H9 (cell line): ENCODE measurements around the gene DAPP1. TPM values are rescaled to one million over a fixed set of nuclear protein-coding genes. Genes with fewer than 3 reads are reported as not detected.

Source experiments
- DNase-seq: peaks from one replicate; pipeline ENCODE4 v3.0.0-alpha.2; 2017
- H2AFZ ChIP-seq: one replicate; pipeline ENCODE4 v1.6.1; 2013; ENCODE audit warnings: mild to moderate bottlenecking, low read length, control low read depth, moderate library complexity
- H2AK5ac ChIP-seq: 2 replicates; pipeline ENCODE4 v1.6.1; 2013; ENCODE audit warnings: low read length, control low read depth, mixed read lengths; ENCODE audit not compliant: insufficient read length
- H2BK120ac ChIP-seq: one replicate; pipeline ENCODE4 v1.6.1; 2013; ENCODE audit warnings: low read depth, mild to moderate bottlenecking, low read length, control low read depth, inconsistent platforms; ENCODE audit not compliant: poor library complexity, severe bottlenecking
- H2BK12ac ChIP-seq: 2 replicates; pipeline ENCODE4 v1.6.1; 2013; ENCODE audit warnings: low read length, control low read depth, mixed read lengths, low read depth; ENCODE audit not compliant: insufficient read length
- H2BK15ac ChIP-seq: 2 replicates; pipeline ENCODE4 v1.6.1; 2013; ENCODE audit warnings: low read depth, low read length, control low read depth
- H2BK20ac ChIP-seq: one replicate; pipeline ENCODE4 v1.6.1; 2013; ENCODE audit warnings: low read depth, mild to moderate bottlenecking, low read length, control low read depth, inconsistent platforms; ENCODE audit not compliant: poor library complexity, severe bottlenecking
- H2BK5ac ChIP-seq: 2 replicates; pipeline ENCODE4 v1.6.1; 2013; ENCODE audit warnings: low read length, control low read depth, mixed read lengths; ENCODE audit not compliant: insufficient read length
- H3K14ac ChIP-seq: 2 replicates; pipeline ENCODE4 v1.6.1; 2013; ENCODE audit warnings: low read length, control low read depth; ENCODE audit not compliant: insufficient read depth
- H3K18ac ChIP-seq: 2 replicates; pipeline ENCODE4 v1.6.1; 2013; ENCODE audit warnings: low read depth, mild to moderate bottlenecking, mixed read lengths, low read length, control low read depth; ENCODE audit not compliant: insufficient read length
- H3K23ac ChIP-seq: 2 replicates; pipeline ENCODE4 v1.6.1; 2013; ENCODE audit warnings: low read length, control low read depth, mixed read lengths, low read depth; ENCODE audit not compliant: insufficient read length
- H3K23me2 ChIP-seq: 2 replicates; pipeline ENCODE4 v1.6.1; 2013; ENCODE audit warnings: low read depth, mild to moderate bottlenecking, mixed read lengths, low read length, control low read depth; ENCODE audit not compliant: insufficient read length, poor library complexity, severe bottlenecking
- H3K27ac ChIP-seq: 2 replicates; pipeline ENCODE4 v1.5.1; 2013; ENCODE audit warnings: low read length, control low read depth, mixed read lengths, low read depth; ENCODE audit not compliant: insufficient read length
- H3K27me3 ChIP-seq: 2 replicates; pipeline ENCODE4 v1.6.1; 2013; ENCODE audit warnings: low read length, control low read depth, inconsistent platforms; ENCODE audit not compliant: insufficient read depth
- H3K4ac ChIP-seq: 2 replicates; pipeline ENCODE4 v1.6.1; 2013; ENCODE audit warnings: low read depth, mild to moderate bottlenecking, control low read depth, inconsistent platforms, low read length, moderate library complexity
- H3K4me1 ChIP-seq: 2 replicates; pipeline ENCODE4 v1.6.1; 2013; ENCODE audit warnings: low read length, control low read depth, inconsistent platforms; ENCODE audit not compliant: insufficient read depth
- H3K4me2 ChIP-seq: 2 replicates; pipeline ENCODE4 v1.6.1; 2013; ENCODE audit warnings: low read length, control low read depth, mixed read lengths; ENCODE audit not compliant: insufficient read length, insufficient read depth
- H3K56ac ChIP-seq: 2 replicates; pipeline ENCODE4 v1.6.1; 2013; ENCODE audit warnings: low read depth, mild to moderate bottlenecking, mixed read lengths, low read length, control low read depth; ENCODE audit not compliant: insufficient read length
- H3K79me1 ChIP-seq: 2 replicates; pipeline ENCODE4 v1.6.1; 2013; ENCODE audit warnings: low read depth, mild to moderate bottlenecking, moderate library complexity, low read length, control low read depth, inconsistent platforms; ENCODE audit not compliant: insufficient read depth, poor library complexity, severe bottlenecking
- H3K79me2 ChIP-seq: 2 replicates; pipeline ENCODE4 v1.6.1; 2013; ENCODE audit warnings: low read length, control low read depth, inconsistent platforms; ENCODE audit not compliant: insufficient read depth
- H3K9ac ChIP-seq: 2 replicates; pipeline ENCODE4 v1.6.1; 2013; ENCODE audit warnings: low read length, control low read depth, mixed read lengths; ENCODE audit not compliant: insufficient read length; ENCODE audit errors: extremely low read depth
- H3K9me3 ChIP-seq: one replicate; pipeline ENCODE4 v1.6.1; 2013; ENCODE audit warnings: low read depth, low read length, inconsistent platforms; ENCODE audit not compliant: control insufficient read depth
- H3T11ph ChIP-seq: one replicate; pipeline ENCODE4 v1.6.1; 2013; ENCODE audit warnings: mild to moderate bottlenecking, low read length, control low read depth, inconsistent platforms
- H4K20me1 ChIP-seq: one replicate; pipeline ENCODE4 v1.6.1; 2013; ENCODE audit not compliant: control insufficient read depth, insufficient read length, insufficient read depth
- H4K5ac ChIP-seq: 2 replicates; pipeline ENCODE4 v1.6.1; 2013; ENCODE audit warnings: low read depth, mild to moderate bottlenecking, mixed read lengths, low read length, control low read depth; ENCODE audit not compliant: insufficient read length
- H4K8ac ChIP-seq: replicated peaks from 2 replicates; pipeline ENCODE4 v1.6.1; 2013; ENCODE audit warnings: low read length, control low read depth, mixed read lengths, low read depth; ENCODE audit not compliant: insufficient read length
- H4K91ac ChIP-seq: 2 replicates; pipeline ENCODE4 v1.6.1; 2013; ENCODE audit warnings: low read depth, mild to moderate bottlenecking, moderate library complexity, mixed read lengths, low read length, control low read depth; ENCODE audit not compliant: insufficient read length
- H3K27ac Mint-ChIP-seq, 3 experiments: 2 replicates in 2 of 3; 3 replicates in 1 of 3; pipeline ENCODE4 v1.8.0; 2020 to 2021; ENCODE audit warnings: mixed read lengths in 3 of 3, mild to moderate bottlenecking in 1 of 3, moderate library complexity in 1 of 3
- H3K27me3 Mint-ChIP-seq: 2 replicates; pipeline ENCODE4 v1.8.0; 2021; ENCODE audit warnings: low read depth, mild to moderate bottlenecking, moderate library complexity, mixed read lengths
- H3K36me3 Mint-ChIP-seq, 3 experiments: 2 replicates in 2 of 3; 3 replicates in 1 of 3; pipeline ENCODE4 v1.8.0; 2020 to 2021; ENCODE audit warnings: low read depth in 3 of 3, mixed read lengths in 3 of 3; ENCODE audit not compliant: insufficient read depth in 1 of 3
- H3K4me1 Mint-ChIP-seq, 2 experiments: 2 replicates each; pipeline ENCODE4 v1.8.0; 2020; ENCODE audit warnings: mixed read lengths in 2 of 2
- H3K4me3 Mint-ChIP-seq, 2 experiments: 2 replicates in 1 of 2; 3 replicates in 1 of 2; pipeline ENCODE4 v1.8.0; 2020 to 2021; ENCODE audit warnings: mild to moderate bottlenecking in 2 of 2, mixed read lengths in 2 of 2, moderate library complexity in 1 of 2
- H3K9me3 Mint-ChIP-seq, 2 experiments: 2 replicates in 1 of 2; 3 replicates in 1 of 2; pipeline ENCODE4 v1.8.0; 2020; ENCODE audit warnings: mild to moderate bottlenecking in 2 of 2, mixed read lengths in 2 of 2, moderate library complexity in 1 of 2
- WGBS: extraction: QIAGEN DNeasy Blood & Tissue Kit; methylation state at CpG from one replicate; pipeline ENCODE4 v1.1.7; 2013; ENCODE audit warnings: missing lambda C conversion rate, low lambda C conversion rate, mixed read lengths; ENCODE audit not compliant: insufficient read length; ENCODE audit errors: extremely low coverage; 5-methylcytosine and 5-hydroxymethylcytosine counted together
- total RNA-seq: library from RNA; stranded (reverse); gene quantifications from 2 replicates; pipeline ENCODE4 v1.2.1, GENCODE V29; 2021
- TF ChIP-seq, protein P1 (sequence below): fragments of 200-600 bp; sonication (generic); conservative IDR thresholded peaks from 3 replicates; pipeline ENCODE4 v1.8.0; 2021; ENCODE audit warnings: antibody characterized with exemption, mild to moderate bottlenecking

The DAPP1 gene
- total RNA-seq, 1 experiment from 2014 or later = not detected

GRCh38 chr4:99857307-99857706, 40.7 kb downstream of the DAPP1 start:
- WGBS = no CpG with 5 or more reads among the region's 3 CpGs
- no peak overlapping the region for H4K5ac ChIP-seq
- no peak overlapping the region for H3K4ac ChIP-seq
- H3K4me1 ChIP-seq = no peaks in the 10 kb centered on the region
- no peak overlapping the region for H3K14ac ChIP-seq
- H2AFZ ChIP-seq = no peak overlapping the region
- H3K23ac ChIP-seq = no peak overlapping the region
- TF ChIP-seq, protein P1, sequence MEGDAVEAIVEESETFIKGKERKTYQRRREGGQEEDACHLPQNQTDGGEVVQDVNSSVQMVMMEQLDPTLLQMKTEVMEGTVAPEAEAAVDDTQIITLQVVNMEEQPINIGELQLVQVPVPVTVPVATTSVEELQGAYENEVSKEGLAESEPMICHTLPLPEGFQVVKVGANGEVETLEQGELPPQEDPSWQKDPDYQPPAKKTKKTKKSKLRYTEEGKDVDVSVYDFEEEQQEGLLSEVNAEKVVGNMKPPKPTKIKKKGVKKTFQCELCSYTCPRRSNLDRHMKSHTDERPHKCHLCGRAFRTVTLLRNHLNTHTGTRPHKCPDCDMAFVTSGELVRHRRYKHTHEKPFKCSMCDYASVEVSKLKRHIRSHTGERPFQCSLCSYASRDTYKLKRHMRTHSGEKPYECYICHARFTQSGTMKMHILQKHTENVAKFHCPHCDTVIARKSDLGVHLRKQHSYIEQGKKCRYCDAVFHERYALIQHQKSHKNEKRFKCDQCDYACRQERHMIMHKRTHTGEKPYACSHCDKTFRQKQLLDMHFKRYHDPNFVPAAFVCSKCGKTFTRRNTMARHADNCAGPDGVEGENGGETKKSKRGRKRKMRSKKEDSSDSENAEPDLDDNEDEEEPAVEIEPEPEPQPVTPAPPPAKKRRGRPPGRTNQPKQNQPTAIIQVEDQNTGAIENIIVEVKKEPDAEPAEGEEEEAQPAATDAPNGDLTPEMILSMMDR = no peak
- H2BK5ac ChIP-seq = no peak overlapping the region
- H3K4me1 Mint-ChIP-seq = peaks cover 7 to 11% of the 10 kb centered on the region in 2 experiments
- H3K23me2 ChIP-seq = no peaks in the 10 kb centered on the region
- no peaks in the 10 kb centered on the region for H3K36me3 Mint-ChIP-seq
- H2BK120ac ChIP-seq = no peak overlapping the region
- no peaks in the 10 kb centered on the region for H3K79me1 ChIP-seq
- no peak overlapping the region for H2BK20ac ChIP-seq
- H3K79me2 ChIP-seq = no peaks in the 10 kb centered on the region
- no peak for DNase-seq
- H4K20me1 ChIP-seq = no peaks in the 10 kb centered on the region
- no peak overlapping the region for H3K4me3 Mint-ChIP-seq
- no peak overlapping the region for H3K18ac ChIP-seq
- H4K91ac ChIP-seq = no peak overlapping the region
- no peak overlapping the region for H3T11ph ChIP-seq
- H3K27ac ChIP-seq = no peak overlapping the region
- no peak overlapping the region for H4K8ac ChIP-seq
- no peak overlapping the region for H2BK15ac ChIP-seq
- H3K27me3 Mint-ChIP-seq = no peaks in the 10 kb centered on the region; the same call in 1 of the 2 replicates
- H3K9ac ChIP-seq = no peak overlapping the region
- H3K9me3 Mint-ChIP-seq = no peaks in the 10 kb centered on the region
- H3K27me3 ChIP-seq = no peaks in the 10 kb centered on the region
- H3K56ac ChIP-seq = no peak overlapping the region
- H3K4me2 ChIP-seq = no peak overlapping the region
- no peak overlapping the region for H3K27ac Mint-ChIP-seq
- H2BK12ac ChIP-seq = no peak overlapping the region
- no peaks in the 10 kb centered on the region for H3K9me3 ChIP-seq
- H2AK5ac ChIP-seq = no peak overlapping the region
